H1 (cell line): ENCODE results near the gene PPIL6.

ENCODE experiments used
- ATF3 ChIP-seq: IDR thresholded peaks from 2 replicates; pipeline ENCODE4 v1.6.1; 2011; ENCODE audit warnings: low read depth, mild to moderate bottlenecking, low read length; ENCODE audit not compliant: insufficient read depth
- EZH2 ChIP-seq: fragments of 200-600 bp; sonication (generic); IDR thresholded peaks from 2 replicates; pipeline ENCODE4 v1.7.1; 2012; ENCODE audit warnings: low read depth, mild to moderate bottlenecking, moderate library complexity, low read length, inconsistent platforms; ENCODE audit not compliant: severe bottlenecking
- KDM1A ChIP-seq: fragments of 200-600, 300-600 bp; sonication (generic); IDR thresholded peaks from 2 replicates; pipeline ENCODE4 v1.7.1; 2016; ENCODE audit warnings: mild to moderate bottlenecking, low read length, borderline replicate concordance
- POLR2AphosphoS5 ChIP-seq: IDR thresholded peaks from 2 replicates; pipeline ENCODE4 v1.6.1; 2011; ENCODE audit warnings: low read depth, low read length
- RAD21 ChIP-seq, 2 experiments: IDR thresholded peaks in 1 of 2; conservative IDR thresholded peaks in 1 of 2; 2 replicates each; pipeline ENCODE4 v1.6.1; 2011; ENCODE audit warnings: low read depth in 2 of 2, low read length in 2 of 2, improper control_type of control experiment in 1 of 2, inconsistent platforms in 1 of 2, mild to moderate bottlenecking in 1 of 2, moderate library complexity in 1 of 2
- SRF ChIP-seq: IDR thresholded peaks from 2 replicates; pipeline ENCODE4 v1.6.1; 2011; ENCODE audit warnings: mild to moderate bottlenecking, low read depth, low read length, moderate library complexity
- ZNF274 ChIP-seq: IDR thresholded peaks from 2 replicates; pipeline ENCODE4 v1.7.0; 2012; ENCODE audit warnings: low read length, borderline replicate concordance; ENCODE audit errors: extremely low read depth
- TF ChIP-seq, protein P1 (sequence below), 3 experiments: IDR thresholded peaks; 1 replicate in 2 of 3; 2 replicates in 1 of 3; pipeline versions ENCODE4 v1.5.1 to v1.6.1; 2011; ENCODE audit warnings: low read length in 3 of 3, mild to moderate bottlenecking in 3 of 3, inconsistent platforms in 2 of 3, low read depth in 1 of 3, moderate library complexity in 1 of 3; ENCODE audit not compliant: insufficient read depth in 1 of 3; ENCODE audit errors: control extremely low read depth in 1 of 3
- TF ChIP-seq, protein P2 (sequence below): IDR thresholded peaks from 2 replicates; pipeline ENCODE4 v1.6.1; 2011; ENCODE audit warnings: low read length, improper control_type of control experiment

DNA sequence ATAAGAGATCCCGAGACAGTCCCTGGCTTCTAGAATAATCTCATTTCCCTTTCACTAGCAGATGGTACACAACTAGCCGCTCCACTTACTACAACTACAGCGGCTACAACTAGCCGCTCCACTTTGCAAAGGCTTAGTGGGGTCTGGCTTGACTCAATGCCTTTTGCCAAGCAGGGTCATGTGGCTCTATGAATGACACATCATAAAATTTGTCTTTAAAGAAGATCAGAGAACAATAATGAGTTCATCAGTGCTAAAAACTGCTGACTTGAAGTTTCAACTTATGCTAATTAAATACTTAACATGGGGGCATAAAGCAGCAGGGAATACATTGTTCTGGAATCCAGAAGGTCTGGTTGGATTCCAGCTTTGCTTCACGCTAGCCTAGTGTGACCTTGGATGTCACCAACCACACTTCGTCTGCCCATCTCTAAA lies 17.2 kb upstream of the PPIL6 start:
- TF ChIP-seq, protein P1, sequence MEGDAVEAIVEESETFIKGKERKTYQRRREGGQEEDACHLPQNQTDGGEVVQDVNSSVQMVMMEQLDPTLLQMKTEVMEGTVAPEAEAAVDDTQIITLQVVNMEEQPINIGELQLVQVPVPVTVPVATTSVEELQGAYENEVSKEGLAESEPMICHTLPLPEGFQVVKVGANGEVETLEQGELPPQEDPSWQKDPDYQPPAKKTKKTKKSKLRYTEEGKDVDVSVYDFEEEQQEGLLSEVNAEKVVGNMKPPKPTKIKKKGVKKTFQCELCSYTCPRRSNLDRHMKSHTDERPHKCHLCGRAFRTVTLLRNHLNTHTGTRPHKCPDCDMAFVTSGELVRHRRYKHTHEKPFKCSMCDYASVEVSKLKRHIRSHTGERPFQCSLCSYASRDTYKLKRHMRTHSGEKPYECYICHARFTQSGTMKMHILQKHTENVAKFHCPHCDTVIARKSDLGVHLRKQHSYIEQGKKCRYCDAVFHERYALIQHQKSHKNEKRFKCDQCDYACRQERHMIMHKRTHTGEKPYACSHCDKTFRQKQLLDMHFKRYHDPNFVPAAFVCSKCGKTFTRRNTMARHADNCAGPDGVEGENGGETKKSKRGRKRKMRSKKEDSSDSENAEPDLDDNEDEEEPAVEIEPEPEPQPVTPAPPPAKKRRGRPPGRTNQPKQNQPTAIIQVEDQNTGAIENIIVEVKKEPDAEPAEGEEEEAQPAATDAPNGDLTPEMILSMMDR (IDR thresholded peaks at IDR 0.05; ENCODE audit: control extremely low read depth in 1 of 3, insufficient read depth in 1 of 3, low read depth in 1 of 3, low read length in 3 of 3): no peak
- no peak for TF ChIP-seq ATF3
- TF ChIP-seq ZNF274: no peak
- no peak for TF ChIP-seq EZH2
- TF ChIP-seq SRF: no peak
- TF ChIP-seq, protein P2, sequence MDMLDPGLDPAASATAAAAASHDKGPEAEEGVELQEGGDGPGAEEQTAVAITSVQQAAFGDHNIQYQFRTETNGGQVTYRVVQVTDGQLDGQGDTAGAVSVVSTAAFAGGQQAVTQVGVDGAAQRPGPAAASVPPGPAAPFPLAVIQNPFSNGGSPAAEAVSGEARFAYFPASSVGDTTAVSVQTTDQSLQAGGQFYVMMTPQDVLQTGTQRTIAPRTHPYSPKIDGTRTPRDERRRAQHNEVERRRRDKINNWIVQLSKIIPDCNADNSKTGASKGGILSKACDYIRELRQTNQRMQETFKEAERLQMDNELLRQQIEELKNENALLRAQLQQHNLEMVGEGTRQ: no peak
- no peak for TF ChIP-seq RAD21 (IDR thresholded peaks at IDR 0.05 in 1 of 2, conservative IDR thresholded peaks at IDR 0.05 in 1 of 2; ENCODE audit: low read depth in 2 of 2, low read length in 2 of 2)
- TF ChIP-seq POLR2AphosphoS5: no peak
- no peak for TF ChIP-seq KDM1A
